H1 (cell line): ENCODE data around the gene PAQR7. TPM values are rescaled to one million over a fixed set of nuclear protein-coding genes. Genes with fewer than 3 reads are reported as not detected.

ENCODE experiments used
- CTCF ChIA-PET: fragments of 300-600 bp; sonication (Branson Sonifier 250); formaldehyde crosslinking; loops from one replicate; lab custom pipeline; 2021; ENCODE audit not compliant: partially characterized antibody; lab: Charles Lee
- POLR2A ChIA-PET: fragments of 300-600 bp; sonication (Branson Sonifier 250); formaldehyde crosslinking; loops from one replicate; lab custom pipeline; 2021; ENCODE audit warnings: inconsistent platforms; ENCODE audit not compliant: partially characterized antibody; lab: Charles Lee
- DNase-seq, 2 experiments: peaks; one replicate each; pipeline versions ENCODE4 v3.0.0 to v3.0.0-alpha.2; 2010 to 2022; ENCODE audit warnings: low spot score in 2 of 2, low read depth in 1 of 2, mixed read lengths in 1 of 2
- FAIRE-seq: peaks from 2 replicates; lab custom pipeline; 2011; peaks lifted over from hg19 to GRCh38; lab: Jason Lieb, UNC
- H2AFZ ChIP-seq: 2 replicates; pipeline ENCODE4 v1.8.1; 2012; ENCODE audit warnings: low read length, inconsistent platforms
- H2AK5ac ChIP-seq: 2 replicates; pipeline ENCODE4 v1.6.1; 2013; ENCODE audit warnings: low read depth, low read length
- H2BK120ac ChIP-seq: replicated peaks from 2 replicates; pipeline ENCODE3; 2013; ENCODE audit warnings: low read depth, low read length, inconsistent platforms
- H2BK12ac ChIP-seq: 2 replicates; pipeline ENCODE4 v1.6.1; 2013; ENCODE audit warnings: low read depth, low read length
- H2BK15ac ChIP-seq: 2 replicates; pipeline ENCODE4 v1.6.1; 2013; ENCODE audit warnings: low read length
- H2BK20ac ChIP-seq: 2 replicates; pipeline ENCODE4 v1.6.1; 2013; ENCODE audit warnings: low read length
- H2BK5ac ChIP-seq: 2 replicates; pipeline ENCODE4 v1.6.1; 2013; ENCODE audit warnings: low read depth, low read length
- H3K14ac ChIP-seq: 2 replicates; pipeline ENCODE4 v1.6.1; 2013; ENCODE audit warnings: inconsistent platforms; ENCODE audit not compliant: insufficient read length
- H3K18ac ChIP-seq: 2 replicates; pipeline ENCODE4 v1.6.1; 2013; ENCODE audit warnings: low read length; ENCODE audit errors: extremely low read depth
- H3K23ac ChIP-seq: 2 replicates; pipeline ENCODE4 v1.6.1; 2013; ENCODE audit warnings: inconsistent platforms; ENCODE audit not compliant: insufficient read length
- H3K23me2 ChIP-seq: 2 replicates; pipeline ENCODE4 v1.6.1; 2013; ENCODE audit warnings: low read depth, low read length
- H3K27ac ChIP-seq: 2 replicates; pipeline ENCODE4 v1.6.1; 2011; ENCODE audit warnings: low read depth, low read length, inconsistent platforms
- H3K27me3 ChIP-seq, 4 experiments: replicated peaks in 1 of 4; 1 replicate in 1 of 4; 2 replicates in 3 of 4; pipeline versions ENCODE4 v1.6.1 to v1.8.1; 2011 to 2013; ENCODE audit warnings: low read length in 3 of 4, mild to moderate bottlenecking in 3 of 4, inconsistent platforms in 2 of 4, mixed read lengths in 2 of 4, moderate library complexity in 1 of 4; ENCODE audit not compliant: control insufficient read depth in 3 of 4, insufficient read depth in 3 of 4; ENCODE audit errors: extremely low read depth in 1 of 4
- H3K36me3 ChIP-seq, 4 experiments: 2 replicates each; pipeline versions ENCODE4 v1.6.1 to v1.8.1; 2011 to 2013; ENCODE audit warnings: mild to moderate bottlenecking in 4 of 4, low read length in 3 of 4, moderate library complexity in 2 of 4, control low read depth in 1 of 4, inconsistent platforms in 1 of 4; ENCODE audit not compliant: insufficient read depth in 4 of 4, control insufficient read depth in 2 of 4
- H3K4ac ChIP-seq: replicated peaks from 2 replicates; pipeline ENCODE3; 2013; ENCODE audit warnings: low read length, low read depth, mixed read lengths, inconsistent platforms; ENCODE audit not compliant: insufficient read length
- H3K4me1 ChIP-seq, 4 experiments: replicated peaks in 1 of 4; 1 replicate in 1 of 4; 2 replicates in 3 of 4; pipeline versions ENCODE4 v1.6.1 to v1.8.1; 2011 to 2013; ENCODE audit warnings: low read length in 3 of 4, inconsistent platforms in 2 of 4, mixed read lengths in 1 of 4; ENCODE audit not compliant: insufficient read depth in 4 of 4, control insufficient read depth in 3 of 4
- H3K4me2 ChIP-seq, 2 experiments: 2 replicates each; pipeline versions ENCODE4 v1.6.1 to v1.8.1; 2011 to 2013; ENCODE audit warnings: low read depth in 2 of 2, low read length in 2 of 2, control low read depth in 1 of 2, inconsistent platforms in 1 of 2, mild to moderate bottlenecking in 1 of 2; ENCODE audit not compliant: insufficient read depth in 1 of 2
- H3K4me3 ChIP-seq, 4 experiments: fragments of 200-600, 300-600 bp in 1 of 4; sonication (generic), shearing (Covaris generic), sonication (Bioruptor Twin) in 1 of 4; 2 replicates each; pipeline versions ENCODE4 v1.5.1 to v1.8.1; 2011 to 2016; ENCODE audit warnings: low read length in 4 of 4, low read depth in 3 of 4, control low read depth in 2 of 4, inconsistent platforms in 2 of 4, mild to moderate bottlenecking in 2 of 4, mixed read lengths in 1 of 4, moderate library complexity in 1 of 4; ENCODE audit not compliant: insufficient read depth in 2 of 4; ENCODE audit errors: extremely low read depth in 1 of 4
- H3K56ac ChIP-seq: replicated peaks from 2 replicates; pipeline ENCODE3; 2013; ENCODE audit warnings: low read depth, mild to moderate bottlenecking, mixed read lengths, low read length, inconsistent platforms; ENCODE audit not compliant: insufficient read length
- H3K79me1 ChIP-seq: 2 replicates; pipeline ENCODE4 v1.6.1; 2013; ENCODE audit warnings: low read depth, low read length, control low read depth
- H3K79me2 ChIP-seq, 2 experiments: 2 replicates each; pipeline versions ENCODE4 v1.6.1 to v1.8.1; 2012 to 2013; ENCODE audit warnings: low read length in 2 of 2, mild to moderate bottlenecking in 2 of 2, inconsistent platforms in 1 of 2; ENCODE audit not compliant: insufficient read depth in 2 of 2, control insufficient read depth in 1 of 2
- H3K9ac ChIP-seq, 4 experiments: replicated peaks in 1 of 4; 1 replicate in 1 of 4; 2 replicates in 3 of 4; pipeline versions ENCODE4 v1.6.1 to v1.8.1; 2011 to 2013; ENCODE audit warnings: low read depth in 3 of 4, low read length in 3 of 4, control low read depth in 2 of 4, mild to moderate bottlenecking in 2 of 4, moderate library complexity in 2 of 4, inconsistent platforms in 1 of 4; ENCODE audit errors: extremely low read depth in 1 of 4
- H3K9me3 ChIP-seq, 2 experiments: 2 replicates each; pipeline versions ENCODE4 v1.6.1 to v1.8.1; 2012 to 2013; ENCODE audit warnings: mild to moderate bottlenecking in 2 of 2, moderate library complexity in 2 of 2, control low read depth in 1 of 2, inconsistent platforms in 1 of 2, low read depth in 1 of 2, low read length in 1 of 2, mixed read lengths in 1 of 2; ENCODE audit not compliant: insufficient read depth in 2 of 2
- H4K20me1 ChIP-seq, 2 experiments: replicated peaks in 1 of 2; 2 replicates each; pipeline versions ENCODE3 to v1.8.1; 2011 to 2013; ENCODE audit warnings: inconsistent platforms in 2 of 2, low read length in 2 of 2, mild to moderate bottlenecking in 1 of 2; ENCODE audit not compliant: insufficient read depth in 2 of 2, control insufficient read depth in 1 of 2
- H4K5ac ChIP-seq: 2 replicates; pipeline ENCODE4 v1.6.1; 2013; ENCODE audit warnings: low read length, low read depth, mixed read lengths, inconsistent platforms; ENCODE audit not compliant: insufficient read length
- H4K8ac ChIP-seq: 2 replicates; pipeline ENCODE4 v1.8.0; 2013; ENCODE audit warnings: mild to moderate bottlenecking, moderate library complexity, low read length, inconsistent platforms; ENCODE audit not compliant: insufficient read depth; ENCODE audit errors: extremely low read depth
- H4K91ac ChIP-seq: replicated peaks from 2 replicates; pipeline ENCODE3; 2013; ENCODE audit warnings: low read length, mixed read lengths, inconsistent platforms; ENCODE audit not compliant: insufficient read length
- ASH2L ChIP-seq: fragments of 200-600, 300-600 bp; sonication (generic); IDR thresholded peaks from one replicate; pipeline ENCODE4 v1.7.1; 2017; ENCODE audit warnings: low read length
- BACH1 ChIP-seq: IDR thresholded peaks from 2 replicates; pipeline ENCODE4 v1.6.1; 2012; ENCODE audit warnings: low read length, improper control_type of control experiment
- CTBP2 ChIP-seq: IDR thresholded peaks from 2 replicates; pipeline ENCODE4 v1.7.0; 2011; ENCODE audit warnings: borderline replicate concordance, mild to moderate bottlenecking, moderate library complexity, mixed read lengths, low read length; ENCODE audit not compliant: insufficient read depth, insufficient read length
- E2F6 ChIP-seq: IDR thresholded peaks from 2 replicates; pipeline ENCODE4 v1.6.1; 2012; ENCODE audit warnings: inconsistent platforms
- EGR1 ChIP-seq: IDR thresholded peaks from 2 replicates; pipeline ENCODE4 v1.6.1; 2011; ENCODE audit warnings: low read depth, low read length, borderline replicate concordance
- JUND ChIP-seq: IDR thresholded peaks from 2 replicates; pipeline ENCODE4 v1.6.1; 2011; ENCODE audit warnings: mild to moderate bottlenecking, improper control_type of control experiment, low read length
- KDM1A ChIP-seq: fragments of 200-600, 300-600 bp; sonication (generic); IDR thresholded peaks from 2 replicates; pipeline ENCODE4 v1.7.1; 2016; ENCODE audit warnings: mild to moderate bottlenecking, low read length, borderline replicate concordance
- KDM5A ChIP-seq: fragments of 200-600 bp; IDR thresholded peaks from 2 replicates; pipeline ENCODE4 v1.7.1; 2012; ENCODE audit warnings: mild to moderate bottlenecking, low read length, inconsistent platforms, mixed read lengths
- RFX5 ChIP-seq: IDR thresholded peaks from 2 replicates; pipeline ENCODE4 v1.6.1; 2011; ENCODE audit warnings: low read depth, low read length, improper control_type of control experiment, borderline replicate concordance
- SP4 ChIP-seq: IDR thresholded peaks from 2 replicates; pipeline ENCODE4 v1.6.1; 2012; ENCODE audit warnings: low read length, inconsistent platforms
- TAF7 ChIP-seq: optimal IDR thresholded peaks from 2 replicates; pipeline ENCODE3; 2011; ENCODE audit warnings: low read depth, mild to moderate bottlenecking, inconsistent platforms, low read length, moderate library complexity, borderline replicate concordance
- USF2 ChIP-seq: IDR thresholded peaks from 2 replicates; pipeline ENCODE4 v1.6.1; 2011; ENCODE audit warnings: low read length, improper control_type of control experiment
- YY1 ChIP-seq: IDR thresholded peaks from 2 replicates; pipeline ENCODE4 v1.6.1; 2011; ENCODE audit warnings: low read depth, mild to moderate bottlenecking, low read length
- WGBS, 2 experiments: shearing (Covaris generic) in 1 of 2; methylation state at CpG; one replicate each; pipeline versions ENCODE4 v1.1.6 to v1.1.7; 2013 to 2015; ENCODE audit warnings: low lambda C conversion rate in 2 of 2, mixed read lengths in 2 of 2, inconsistent platforms in 1 of 2, low coverage in 1 of 2, missing lambda C conversion rate in 1 of 2; ENCODE audit not compliant: insufficient replicate concordance in 2 of 2, insufficient coverage in 1 of 2, insufficient read length in 1 of 2; ENCODE audit errors: extremely low coverage in 1 of 2, missing lambda C conversion rate in 1 of 2; 5-methylcytosine and 5-hydroxymethylcytosine counted together
- polyA plus RNA-seq, 7 experiments: library from polyadenylated mRNA; depleted of rRNA in 3 of 7; stranded (reverse) in 5 of 7; unstranded in 2 of 7; fragments of >200 nt in 5 of 7; fragments of 200-250 nt in 2 of 7; gene quantifications; 1 replicate in 5 of 7; 2 replicates in 1 of 7; 4 replicates in 1 of 7; pipeline versions ENCODE4 v1.2.1 to v1.2.3, GENCODE V29; 2011 to 2013; ENCODE audit warnings: missing spikeins in 2 of 7, mixed read lengths in 2 of 7
- total RNA-seq: library from RNA; stranded (reverse); fragmentation: NEBNext Ultra II Directional; extraction: Animal tissue kit (Norgen Biotek cat#: 25700); gene quantifications from 2 replicates; pipeline ENCODE4 v1.2.1, GENCODE V29; 2021

PAQR7 gene
- total and polyA plus RNA-seq, 2 of the 8 experiments (the other 6 are each of a cell fraction or from before 2014, with no cell fraction given): 7.3 to 7.4 TPM

GRCh38 chr1:25843483-25843882 lies 32.0 kb downstream of the PAQR7 start:
- Histone ChIP-seq H3K14ac (no peak overlapping the region), H3K4me3 (no peak overlapping the region), H3K79me1 (peaks cover 3% of the 10 kb centered on the region; the same call in 1 of the 2 replicates), H4K8ac (no peak overlapping the region), H3K36me3 (no peaks in the 10 kb centered on the region), H3K79me2 (peaks cover 0 to 68% of the 10 kb centered on the region in 2 experiments; a peak in 3 of 4 replicates), H3K4me1 (peaks cover 0 to under 1% (median 0%) of the 10 kb centered on the region in 4 experiments; a peak in 1 of 7 replicates), H3K27me3 (no peaks in the 10 kb centered on the region), H3K9ac (no peak overlapping the region), H2AFZ (no peak overlapping the region), H3K23me2 (no peaks in the 10 kb centered on the region), H2BK120ac (no peak overlapping the region), H3K27ac (no peak overlapping the region), H4K5ac (no peak overlapping the region), H2BK15ac (no peak overlapping the region), H3K4me2 (no peak overlapping the region), H2BK12ac (no peak overlapping the region), H3K9me3 (no peaks in the 10 kb centered on the region), H3K56ac (no peak overlapping the region), H4K91ac (no peak overlapping the region), H2BK5ac (no peak overlapping the region), H3K4ac (no peak overlapping the region), H2BK20ac (no peak overlapping the region), H4K20me1 (peaks cover 1 to 2% of the 10 kb centered on the region in 2 experiments), H3K23ac (no peak overlapping the region), H2AK5ac (no peak overlapping the region), H3K18ac (no peak overlapping the region)
- ChIA-PET CTCF (interaction anchor here (0.6 to 1.8 kb wide), 3 partner anchors 9 to 126 kb away, joined by 3 to 4 read pairs (median 3); no protein-coding TSS in a partner anchor), POLR2A (interaction anchor here (0.7 to 2.7 kb wide), 2 partner anchors 9 to 29 kb away, joined by 3 to 10 read pairs; no protein-coding TSS in a partner anchor)
- WGBS, 2 experiments: 100% methylated on average over 3 of the region's 3 CpGs; no CpG with 5 or more reads in 1 of the 2 experiments
- no peak for FAIRE-seq
- no peak for DNase-seq
- TF ChIP-seq SP4: no peak
- TF ChIP-seq KDM5A: no peak
- no peak for TF ChIP-seq E2F6
- TF ChIP-seq EGR1: no peak
- TF ChIP-seq RFX5: no peak
- TF ChIP-seq JUND: no peak
- TF ChIP-seq YY1: no peak
- no peak for TF ChIP-seq USF2
- TF ChIP-seq TAF7: no peak
- no peak for TF ChIP-seq CTBP2
- TF ChIP-seq KDM1A: no peak
- TF ChIP-seq ASH2L: no peak
- TF ChIP-seq BACH1: no peak
